GM18502 (cell line): ENCODE data around the gene RYR3.
"Not testable (repeated sequence)": the region's sequence is repeated elsewhere in the genome, so short reads cannot be mapped to it uniquely, and the experiment has no call there.

ENCODE experiments used
- ATAC-seq: cut with Tn5 transposase; IDR thresholded peaks from one replicate; pipeline ENCODE4 v1.9.1; 2021; ENCODE audit warnings: mild to moderate bottlenecking; ENCODE audit not compliant: unreplicated experiment, poor library complexity

Gene RYR3

DNA sequence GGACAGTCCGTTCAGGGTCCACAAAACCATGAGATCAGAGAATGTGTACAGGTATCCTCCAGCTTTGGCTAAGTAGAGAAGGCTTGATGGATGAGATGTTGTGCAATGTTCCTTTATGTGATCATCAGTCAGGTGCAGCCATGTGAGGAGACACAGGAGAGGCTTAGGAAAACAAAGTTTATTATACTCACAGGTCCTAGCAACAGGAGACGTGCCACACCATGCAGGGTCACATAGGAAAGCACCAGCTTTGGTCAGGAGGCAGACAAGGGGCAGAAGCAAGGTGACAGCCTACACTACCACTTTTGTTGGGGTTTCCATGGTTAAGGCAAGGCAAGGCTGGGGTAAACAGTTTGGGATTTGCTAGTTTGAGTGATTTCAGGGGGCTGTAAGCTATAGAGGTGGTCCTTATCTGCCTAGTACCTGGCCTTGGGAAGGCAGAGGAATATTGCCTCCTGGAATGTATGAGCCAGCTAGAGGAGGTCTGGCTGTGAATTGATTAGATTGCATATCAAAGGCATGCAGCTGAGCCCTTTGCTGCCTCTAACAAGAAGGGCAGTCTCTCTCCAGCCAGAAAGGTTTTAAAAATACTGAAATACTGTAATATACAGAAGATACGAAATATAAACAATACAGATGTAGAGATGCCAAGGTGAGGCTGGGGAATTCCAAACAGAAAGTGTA, 248.6 kb downstream of the RYR3 start:
- ATAC-seq = no peak

GRCh38 chr15:33561407-33561806, 250.6 kb downstream of the RYR3 start:
- no peak for ATAC-seq

DNA sequence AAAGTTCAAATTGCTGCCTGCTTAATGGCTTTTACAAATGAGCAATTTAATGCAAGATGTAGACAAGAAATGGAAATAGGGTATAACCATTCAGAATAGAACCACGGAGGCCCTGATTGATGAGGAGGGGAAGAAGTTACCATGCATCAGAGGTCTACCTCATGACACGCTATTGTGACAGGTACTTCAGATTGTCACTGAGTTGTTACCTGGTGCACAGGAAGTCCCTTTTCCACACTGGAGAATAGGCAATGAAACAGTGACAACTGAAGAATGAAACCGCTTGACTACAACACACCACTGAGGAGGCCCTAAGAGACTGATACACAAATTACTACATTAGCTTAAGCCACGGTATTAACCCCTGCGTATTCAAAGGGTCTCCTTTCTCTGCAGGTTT, 251.2 kb downstream of the RYR3 start:
- no peak for ATAC-seq

DNA sequence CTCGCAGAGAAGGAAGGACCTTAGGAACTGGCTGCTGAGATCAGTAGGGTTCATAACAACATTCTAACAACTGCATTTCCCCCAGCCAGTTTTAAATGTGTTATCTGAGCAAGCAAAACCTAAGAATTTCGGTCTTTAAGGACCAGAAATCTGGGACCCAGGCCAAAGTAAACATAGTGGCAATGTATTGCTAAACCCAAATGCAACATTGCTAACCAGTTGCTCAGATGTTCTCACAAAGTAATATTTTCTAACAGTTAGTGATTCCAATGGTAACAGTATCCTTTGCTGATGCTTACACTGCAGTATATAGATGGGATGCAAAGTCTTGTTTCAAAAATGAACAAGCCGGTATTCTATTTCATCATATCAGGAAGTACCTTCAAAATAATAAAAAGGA, 254.3 kb downstream of the RYR3 start:
- no peak for ATAC-seq

- no peak for ATAC-seq
Observed at GRCh38 chr15:33567652-33568051, 256.9 kb downstream of the RYR3 start.

DNA sequence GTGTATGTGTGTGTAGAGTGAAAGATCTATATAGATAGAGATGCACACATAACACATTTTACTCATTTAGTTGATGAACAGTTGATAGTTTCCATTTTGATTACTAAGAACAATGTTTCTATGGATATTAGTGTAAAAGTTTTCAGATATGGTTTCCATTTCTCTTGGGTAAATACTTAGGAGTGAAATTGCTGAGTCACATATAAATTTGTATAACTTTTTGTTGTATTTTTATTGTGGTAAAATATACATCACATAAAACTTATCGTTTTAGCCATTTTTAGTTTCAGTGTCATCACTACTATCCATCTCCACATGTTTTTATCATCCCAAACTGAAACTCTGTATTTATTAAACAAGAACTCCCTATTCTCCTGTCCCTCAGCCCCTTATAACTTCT, 258.3 kb downstream of the RYR3 start:
- no peak for ATAC-seq

GRCh38 chr15:33577911-33578310, 267.1 kb downstream of the RYR3 start:
- not testable (repeated sequence) for ATAC-seq

DNA sequence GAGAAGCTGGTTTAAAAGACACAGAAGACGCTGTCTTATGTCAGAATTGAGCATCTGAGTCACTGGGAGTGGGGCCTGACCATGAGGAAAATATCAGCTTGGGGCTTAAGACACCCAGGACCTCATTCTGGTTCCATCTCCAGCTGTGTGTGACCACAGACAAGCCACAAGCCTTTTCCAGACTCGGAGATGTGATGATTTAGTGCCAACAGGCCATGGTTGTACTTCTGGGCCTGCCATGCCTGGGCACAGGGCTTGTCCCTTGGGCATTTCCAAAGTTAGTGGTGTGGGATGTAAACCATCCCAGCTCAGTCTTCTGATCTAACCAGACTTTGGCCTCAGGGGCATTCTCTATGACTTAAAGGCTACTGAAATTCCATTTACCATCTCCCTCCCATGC, 269.8 kb downstream of the RYR3 start:
- no peak for ATAC-seq

DNA sequence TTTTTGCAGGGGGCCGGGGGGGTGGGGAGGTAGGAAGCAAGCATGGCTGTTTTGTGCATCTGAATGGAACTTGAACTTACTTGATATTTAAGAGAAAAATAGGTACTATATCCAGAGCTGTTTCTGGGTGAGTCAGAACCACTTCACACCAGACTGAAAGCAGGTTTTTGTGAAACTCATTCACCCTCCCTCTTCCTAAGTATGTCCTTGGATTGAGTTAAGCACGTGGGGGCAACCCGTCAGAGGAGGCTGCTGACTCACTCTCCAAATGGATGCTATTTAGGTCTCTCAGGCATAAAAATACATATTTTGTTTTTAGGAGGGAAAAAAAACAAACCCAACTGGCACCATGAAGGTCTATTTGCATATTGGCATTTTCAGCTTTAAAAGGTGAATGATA, 270.3 kb downstream of the RYR3 start:
- ATAC-seq = no peak

- no peak for ATAC-seq
Observed at GRCh38 chr15:33584797-33585196, 274.0 kb downstream of the RYR3 start.

DNA sequence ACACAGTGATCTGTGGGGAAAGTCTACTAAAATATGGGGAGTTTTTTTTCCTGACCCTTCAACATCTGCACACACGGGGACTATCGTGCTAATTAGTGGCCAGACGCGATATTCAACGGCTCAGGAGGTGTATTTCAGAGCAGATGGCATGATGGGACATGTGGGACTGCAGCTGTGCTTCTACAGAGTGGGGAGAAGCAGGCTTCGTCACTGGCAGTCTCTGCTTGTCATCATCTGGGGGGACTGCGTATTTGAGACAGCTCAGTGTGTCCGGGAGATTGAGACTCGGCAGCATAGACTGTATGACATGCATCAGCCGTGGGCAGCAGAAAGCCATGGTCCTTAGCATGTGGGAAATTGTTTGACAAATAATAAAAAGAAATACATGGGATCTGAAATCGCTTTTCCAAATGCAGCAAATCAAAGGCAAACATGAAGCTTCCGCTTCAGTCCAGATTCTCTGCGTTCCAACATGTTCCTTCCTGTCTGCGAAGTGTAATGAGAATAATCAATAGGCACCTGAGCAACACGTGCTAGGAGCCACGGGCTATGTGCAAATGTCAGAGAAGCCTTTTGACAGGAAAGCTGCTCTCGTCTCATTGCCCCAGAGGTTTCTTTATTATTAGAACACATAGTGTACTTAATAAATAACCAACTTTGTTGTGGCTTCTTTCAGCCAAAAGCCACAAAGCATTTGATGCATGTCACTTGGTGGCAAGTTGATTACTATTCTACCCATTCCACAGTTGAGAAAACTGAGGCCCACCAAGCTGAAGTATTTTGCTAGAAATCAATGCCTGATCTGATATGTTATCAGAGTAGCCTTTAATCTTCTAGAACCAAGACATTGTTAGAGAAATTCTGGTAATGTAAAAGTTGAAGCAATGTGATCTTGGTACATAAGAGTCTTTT, 276.3 kb downstream of the RYR3 start:
- no peak for ATAC-seq

DNA sequence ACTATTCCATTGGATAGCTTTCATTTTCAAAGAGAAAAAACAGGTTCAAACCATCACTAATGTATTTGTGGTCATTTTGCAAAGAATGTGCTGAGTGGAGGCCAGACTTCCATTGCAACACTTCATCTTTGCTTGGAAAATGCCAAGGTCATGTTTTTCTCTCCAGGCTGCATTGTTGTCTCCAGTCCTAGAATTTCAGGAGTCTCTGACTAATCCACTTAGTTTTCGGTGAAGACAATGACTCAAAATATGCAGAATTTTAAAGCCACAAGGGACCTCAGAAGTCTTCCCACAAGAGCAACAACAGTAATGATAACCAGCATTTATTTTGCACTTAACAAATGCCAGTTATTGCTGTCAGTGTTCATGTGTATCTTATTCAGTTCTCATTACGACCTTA, 277.0 kb downstream of the RYR3 start:
- ATAC-seq = no peak

DNA sequence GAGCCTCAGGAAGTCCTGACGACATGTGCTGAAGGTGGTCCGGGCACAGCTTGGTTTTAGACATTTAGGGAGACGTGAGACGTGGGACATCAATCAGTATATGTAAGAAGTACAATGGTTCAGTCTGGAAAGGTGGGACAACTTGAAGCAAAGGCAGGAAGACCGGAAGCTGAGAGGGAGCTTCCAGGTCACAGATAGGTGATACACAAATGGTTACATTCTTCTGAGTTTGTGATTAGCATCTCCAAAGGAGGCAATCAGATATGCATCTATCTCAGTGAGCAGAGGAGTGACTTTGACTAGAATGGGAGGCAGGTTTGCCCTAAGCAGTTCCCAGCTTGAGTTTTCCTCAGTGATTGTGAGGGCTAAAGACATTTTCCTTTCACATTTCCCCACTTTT, 282.1 kb downstream of the RYR3 start:
- ATAC-seq = no peak

GRCh38 chr15:33598382-33598781, 287.6 kb downstream of the RYR3 start:
- ATAC-seq = not testable (repeated sequence)

DNA sequence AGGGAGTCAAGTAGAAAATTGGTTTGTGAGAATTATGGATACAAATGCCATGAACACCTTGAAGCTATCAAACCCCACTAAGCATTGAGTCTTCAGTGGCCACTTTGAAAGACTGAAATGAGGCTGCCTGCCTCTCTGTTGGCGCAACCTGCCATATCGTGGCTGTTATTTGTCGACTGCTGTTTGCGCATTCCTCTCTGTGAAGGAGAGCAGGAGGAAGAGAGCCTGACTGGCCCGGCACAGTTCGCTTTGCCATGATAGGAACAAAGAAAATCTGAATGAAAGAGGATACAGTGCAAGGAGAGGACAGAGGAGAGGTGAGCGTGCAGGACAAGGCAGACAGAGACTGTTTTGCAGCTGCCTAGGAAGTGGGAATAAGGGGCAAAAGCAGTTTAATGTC, 289.4 kb downstream of the RYR3 start:
- no peak for ATAC-seq

DNA sequence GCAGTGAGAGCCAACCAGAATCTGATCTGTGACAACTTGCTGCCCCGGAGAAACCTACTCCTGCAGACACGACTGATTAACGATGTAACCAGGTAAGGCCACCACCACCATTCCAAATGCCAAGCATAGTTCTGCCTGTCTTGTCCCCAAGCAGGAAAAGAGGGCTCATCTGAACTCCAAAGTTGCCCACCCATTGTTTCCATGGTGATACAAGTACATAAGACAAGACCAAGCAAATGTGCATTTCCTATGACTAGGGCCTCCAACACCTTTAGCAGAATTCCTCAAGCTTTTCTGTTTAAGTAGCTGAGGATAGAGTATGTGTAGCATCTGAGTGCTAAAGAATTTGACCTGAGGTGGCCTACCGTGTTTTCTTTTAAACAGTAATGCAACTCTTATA, 290.7 kb downstream of the RYR3 start:
- ATAC-seq = no peak

- no peak for ATAC-seq
Observed at GRCh38 chr15:33608714-33609113, 297.9 kb downstream of the RYR3 start.

DNA sequence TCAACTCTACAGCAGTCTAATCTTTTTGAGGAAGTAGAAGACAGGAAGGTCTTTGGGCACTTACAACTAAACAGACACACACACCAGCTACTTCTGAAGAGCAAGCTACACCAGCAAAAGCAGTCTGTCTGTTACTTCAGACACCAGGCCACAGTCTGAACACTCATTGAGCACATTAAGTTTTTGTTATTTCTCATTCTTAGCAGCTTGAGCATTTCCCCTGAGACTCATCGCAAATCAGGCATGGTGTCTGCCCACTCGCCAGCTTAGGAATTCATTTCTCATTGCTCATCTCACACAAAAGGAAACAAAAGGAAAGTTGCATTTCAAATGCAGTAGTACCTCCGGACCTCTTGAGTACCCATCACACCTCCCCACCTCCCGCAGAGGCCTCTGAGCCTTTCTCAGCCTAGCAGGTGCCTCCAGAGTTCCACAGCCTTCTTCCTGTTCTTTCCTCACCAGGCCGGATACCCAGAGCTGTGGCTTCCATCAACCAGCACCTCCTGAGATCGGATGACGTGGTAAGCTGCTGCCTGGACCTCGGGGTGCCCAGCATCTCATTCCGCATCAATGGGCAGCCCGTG, 302.0 kb downstream of the RYR3 start:
- ATAC-seq = no peak

GRCh38 chr15:33616475-33616874, 305.7 kb downstream of the RYR3 start:
- no peak for ATAC-seq

DNA sequence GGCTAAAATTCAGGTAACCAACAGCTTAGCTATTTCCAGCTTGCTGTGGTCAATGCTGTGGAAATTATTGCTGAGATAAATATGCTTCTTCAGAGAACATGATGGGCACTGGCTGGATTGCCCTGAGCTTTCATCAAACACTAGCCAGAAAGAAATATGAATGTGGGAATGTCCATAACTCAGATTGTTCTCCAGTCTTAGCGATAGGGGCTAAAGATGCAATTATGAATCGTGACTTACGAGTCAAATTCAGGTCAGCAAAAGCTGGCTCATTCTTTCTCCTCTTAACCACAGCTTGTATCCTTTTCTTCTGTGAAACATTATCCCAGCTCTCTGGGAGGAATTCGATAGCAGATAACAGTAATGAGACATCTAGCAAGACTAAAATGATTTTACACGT, 307.6 kb downstream of the RYR3 start:
- no peak for ATAC-seq

DNA sequence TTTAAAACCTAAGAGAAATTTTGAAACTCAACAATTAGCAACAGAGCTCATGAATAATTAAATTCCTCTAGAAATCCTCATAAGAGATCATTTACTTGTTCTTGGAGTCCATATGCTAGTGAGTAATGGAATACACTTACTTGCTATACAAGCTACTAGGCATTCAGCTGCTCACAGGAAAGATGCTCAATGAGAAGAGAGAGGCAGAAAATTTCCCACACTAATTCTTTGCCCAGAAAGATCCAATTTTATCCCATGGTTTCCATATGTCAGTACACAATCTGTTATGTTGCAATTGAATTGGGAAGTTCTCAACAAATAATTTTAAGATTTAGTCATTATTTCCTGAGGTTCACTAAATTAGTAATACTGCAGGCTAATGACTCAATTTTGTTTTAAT, 310.4 kb downstream of the RYR3 start:
- no peak for ATAC-seq
